Measurements from ENCODE around the gene RFFL.

GRCh38 chr17:34988644-34989043, 74.9 kb downstream of the RFFL start:
- TF ChIP-seq ZNF311 (tag by site-specific recombination; IDR thresholded peaks at IDR 0.05; ENCODE audit: borderline replicate concordance) (no peak), SP7 (tag by site-specific recombination; IDR thresholded peaks at IDR 0.05) (no peak), ZBTB21 (tag by site-specific recombination; IDR thresholded peaks at IDR 0.05) (no peak), BCL11A (tag by site-specific recombination; IDR thresholded peaks at IDR 0.05; ENCODE audit: low read depth) (no peak)
- TF ChIP-seq, protein P1, sequence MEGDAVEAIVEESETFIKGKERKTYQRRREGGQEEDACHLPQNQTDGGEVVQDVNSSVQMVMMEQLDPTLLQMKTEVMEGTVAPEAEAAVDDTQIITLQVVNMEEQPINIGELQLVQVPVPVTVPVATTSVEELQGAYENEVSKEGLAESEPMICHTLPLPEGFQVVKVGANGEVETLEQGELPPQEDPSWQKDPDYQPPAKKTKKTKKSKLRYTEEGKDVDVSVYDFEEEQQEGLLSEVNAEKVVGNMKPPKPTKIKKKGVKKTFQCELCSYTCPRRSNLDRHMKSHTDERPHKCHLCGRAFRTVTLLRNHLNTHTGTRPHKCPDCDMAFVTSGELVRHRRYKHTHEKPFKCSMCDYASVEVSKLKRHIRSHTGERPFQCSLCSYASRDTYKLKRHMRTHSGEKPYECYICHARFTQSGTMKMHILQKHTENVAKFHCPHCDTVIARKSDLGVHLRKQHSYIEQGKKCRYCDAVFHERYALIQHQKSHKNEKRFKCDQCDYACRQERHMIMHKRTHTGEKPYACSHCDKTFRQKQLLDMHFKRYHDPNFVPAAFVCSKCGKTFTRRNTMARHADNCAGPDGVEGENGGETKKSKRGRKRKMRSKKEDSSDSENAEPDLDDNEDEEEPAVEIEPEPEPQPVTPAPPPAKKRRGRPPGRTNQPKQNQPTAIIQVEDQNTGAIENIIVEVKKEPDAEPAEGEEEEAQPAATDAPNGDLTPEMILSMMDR (tag by site-specific recombination; IDR thresholded peaks at IDR 0.05): no peak
